Measurements from ENCODE around the gene PTPRG. TPM values are rescaled to one million over a fixed set of nuclear protein-coding genes. Genes with fewer than 3 reads are reported as not detected.

Gene PTPRG
- total and polyA plus RNA-seq, 2 experiments from 2014 or later, result 11.5 to 39.6 TPM

- Histone ChIP-seq H3K27ac (peak overlapping the region; percentile 38), H4K20me1 (ENCODE audit: insufficient read depth) (no peaks in the 10 kb centered on the region), H3K4me1 (ENCODE audit: insufficient read depth) (peaks cover 22% of the 10 kb centered on the region), H3K9me3 (ENCODE audit: low read depth) (no peaks in the 10 kb centered on the region), H3F3A (ENCODE audit: insufficient read depth) (peaks cover 18% of the 10 kb centered on the region; the same call in 1 of the 2 replicates), H3K36me3 (ENCODE audit: low read depth) (no peaks in the 10 kb centered on the region), H3K9me2 (ENCODE audit: insufficient read depth) (no peaks in the 10 kb centered on the region), H2AFZ (no peak overlapping the region), H3K4me3 (no peak overlapping the region), H3K27me3 (replicated peaks; ENCODE audit: insufficient read depth) (no peaks in the 10 kb centered on the region), H3K4me2 (ENCODE audit: unreplicated experiment) (peak overlapping the region; percentile 45), H3K9ac (no peak overlapping the region), H3K79me2 (ENCODE audit: insufficient read depth) (peaks cover 74% of the 10 kb centered on the region)
- no peak for TF ChIP-seq EZH2phosphoT487 (IDR thresholded peaks at IDR 0.05; ENCODE audit: insufficient read depth, low read depth)
- no peak for TF ChIP-seq EZH2 (IDR thresholded peaks at IDR 0.05; ENCODE audit: insufficient read depth, poor library complexity, severe bottlenecking)
- WGBS, 2 experiments (ENCODE audit: low coverage in 1 of 2, low lambda C conversion rate in 2 of 2, missing lambda C conversion rate in 2 of 2), result 47 to 59% methylated on average over 1 of the region's 1 CpG
- DNase-seq, result peak; percentile 51
- in situ Hi-C loops (cut with MboI), result no loop called here
Measured at GRCh38 chr3:61638741-61639140, 77.4 kb downstream of the PTPRG start.

DNA sequence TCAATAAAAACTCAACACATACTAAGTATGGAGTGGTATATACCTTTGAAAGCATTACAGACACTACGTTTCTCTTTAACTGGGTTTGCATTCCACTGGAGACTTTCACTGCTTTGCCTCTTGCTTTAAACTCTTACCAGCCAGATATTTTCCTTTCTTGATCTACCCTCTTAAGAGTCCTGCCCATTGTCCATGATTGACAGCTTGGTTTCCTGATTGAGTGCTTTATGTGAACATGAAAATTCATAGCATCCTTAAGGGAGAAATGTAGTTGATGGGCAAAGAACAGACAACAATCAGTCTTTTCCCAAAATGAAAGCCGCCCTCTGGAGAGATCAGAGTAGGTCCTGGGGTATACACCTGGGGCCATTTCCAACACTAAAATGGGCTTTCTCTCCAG is 78.6 kb downstream of the PTPRG start:
- peaks cover 81% of the 10 kb centered on the region for H3K79me2 ChIP-seq (ENCODE audit: insufficient read depth)
- H3K4me3 ChIP-seq, result no peak overlapping the region
- no peaks in the 10 kb centered on the region for H4K20me1 ChIP-seq (ENCODE audit: insufficient read depth)
- no peaks in the 10 kb centered on the region for H3K36me3 ChIP-seq (ENCODE audit: low read depth)
- no peak overlapping the region for H3K27ac ChIP-seq
- no peak overlapping the region for H2AFZ ChIP-seq
- in situ Hi-C loops (cut with MboI), result no loop called here
- 95 to 100% methylated on average over 2 of the region's 2 CpGs for WGBS, 2 experiments (ENCODE audit: low coverage in 1 of 2, low lambda C conversion rate in 2 of 2, missing lambda C conversion rate in 2 of 2)
- no peaks in the 10 kb centered on the region for H3K9me2 ChIP-seq (ENCODE audit: insufficient read depth)
- no peak overlapping the region for H3K4me2 ChIP-seq (ENCODE audit: unreplicated experiment)
- peaks cover 18% of the 10 kb centered on the region; the same call in 1 of the 2 replicates for H3F3A ChIP-seq (ENCODE audit: insufficient read depth)
- no peak overlapping the region for H3K9ac ChIP-seq
- peaks cover 22% of the 10 kb centered on the region for H3K4me1 ChIP-seq (ENCODE audit: insufficient read depth)
- no peak for TF ChIP-seq EZH2 (IDR thresholded peaks at IDR 0.05; ENCODE audit: insufficient read depth, poor library complexity, severe bottlenecking)
- no peak for TF ChIP-seq EZH2phosphoT487 (IDR thresholded peaks at IDR 0.05; ENCODE audit: insufficient read depth, low read depth)
- H3K9me3 ChIP-seq (ENCODE audit: low read depth), result no peaks in the 10 kb centered on the region
- no peaks in the 10 kb centered on the region for H3K27me3 ChIP-seq (replicated peaks; ENCODE audit: insufficient read depth)
- no peak for DNase-seq

DNA sequence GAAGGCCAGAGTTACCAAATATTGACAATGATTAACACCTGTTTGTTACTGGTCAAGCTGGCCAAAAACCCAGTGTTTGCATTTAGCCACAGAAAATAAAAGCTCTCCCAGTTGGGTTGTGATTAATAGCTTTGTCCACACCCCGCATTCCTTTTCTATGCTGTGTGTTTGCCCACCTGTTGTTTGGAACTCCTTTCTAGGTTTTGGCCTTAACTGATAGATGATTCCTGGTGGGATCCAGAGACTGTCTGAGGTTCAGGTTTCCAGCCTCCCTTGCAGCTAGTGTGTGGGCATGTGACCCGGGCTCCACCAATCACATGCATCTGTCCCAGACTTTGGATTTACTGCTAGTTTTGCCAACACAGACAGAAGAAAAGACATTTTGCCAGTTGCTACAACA is 83.8 kb downstream of the PTPRG start:
- H3K4me1 ChIP-seq (ENCODE audit: insufficient read depth), result peaks cover 3% of the 10 kb centered on the region; the same call in 1 of the 2 replicates
- in situ Hi-C loops (cut with MboI), result no loop called here
- no peaks in the 10 kb centered on the region for H3F3A ChIP-seq (ENCODE audit: insufficient read depth)
- no peaks in the 10 kb centered on the region for H3K27me3 ChIP-seq (replicated peaks; ENCODE audit: insufficient read depth)
- H3K9ac ChIP-seq, result no peak overlapping the region
- no peak overlapping the region for H2AFZ ChIP-seq
- whole genome bisulfite sequencing, 2 experiments (ENCODE audit: low coverage in 1 of 2, low lambda C conversion rate in 2 of 2, missing lambda C conversion rate in 2 of 2), result 97 to 100% methylated on average over 2 of the region's 2 CpGs
- no peaks in the 10 kb centered on the region for H3K36me3 ChIP-seq (ENCODE audit: low read depth)
- H3K4me2 ChIP-seq (ENCODE audit: unreplicated experiment), result no peak overlapping the region
- TF ChIP-seq EZH2phosphoT487 (IDR thresholded peaks at IDR 0.05; ENCODE audit: insufficient read depth, low read depth) (no peak), EZH2 (IDR thresholded peaks at IDR 0.05; ENCODE audit: insufficient read depth, poor library complexity, severe bottlenecking) (no peak)
- H3K9me3 ChIP-seq (ENCODE audit: low read depth), result no peaks in the 10 kb centered on the region
- no peaks in the 10 kb centered on the region; the same call in 1 of the 2 replicates for H4K20me1 ChIP-seq (ENCODE audit: insufficient read depth)
- H3K27ac ChIP-seq, result no peak overlapping the region
- H3K4me3 ChIP-seq, result no peak overlapping the region
- H3K79me2 ChIP-seq (ENCODE audit: insufficient read depth), result peaks cover 97% of the 10 kb centered on the region
- no peaks in the 10 kb centered on the region for H3K9me2 ChIP-seq (ENCODE audit: insufficient read depth)
- DNase-seq, result no peak

GRCh38 chr3:61646360-61646759 is 85.0 kb downstream of the PTPRG start:
- H3K79me2 ChIP-seq (ENCODE audit: insufficient read depth), result peaks cover 93% of the 10 kb centered on the region
- WGBS, 2 experiments (ENCODE audit: low coverage in 1 of 2, low lambda C conversion rate in 2 of 2, missing lambda C conversion rate in 2 of 2), result 100% methylated on average over 1 of the region's 1 CpG
- H3K27ac ChIP-seq, result no peak overlapping the region
- in situ Hi-C loops (cut with MboI), result no loop called here
- no peak overlapping the region for H3K9ac ChIP-seq
- no peak overlapping the region for H3K4me3 ChIP-seq
- H3K9me2 ChIP-seq (ENCODE audit: insufficient read depth), result no peaks in the 10 kb centered on the region; the same call in 1 of the 2 replicates
- DNase-seq, result no peak
- no peaks in the 10 kb centered on the region for H3K9me3 ChIP-seq (ENCODE audit: low read depth)
- no peaks in the 10 kb centered on the region for H3F3A ChIP-seq (ENCODE audit: insufficient read depth)
- TF ChIP-seq EZH2 (IDR thresholded peaks at IDR 0.05; ENCODE audit: insufficient read depth, poor library complexity, severe bottlenecking), result no peak
- TF ChIP-seq EZH2phosphoT487 (IDR thresholded peaks at IDR 0.05; ENCODE audit: insufficient read depth, low read depth), result no peak
- no peak overlapping the region for H3K4me2 ChIP-seq (ENCODE audit: unreplicated experiment)
- no peak overlapping the region for H2AFZ ChIP-seq
- H3K27me3 ChIP-seq (replicated peaks; ENCODE audit: insufficient read depth), result no peaks in the 10 kb centered on the region
- H4K20me1 ChIP-seq (ENCODE audit: insufficient read depth), result peaks cover 3% of the 10 kb centered on the region
- no peaks in the 10 kb centered on the region for H3K36me3 ChIP-seq (ENCODE audit: low read depth)
- peaks cover 11% of the 10 kb centered on the region for H3K4me1 ChIP-seq (ENCODE audit: insufficient read depth)

Measured in GM23248 (cell line).